GM21786 (cell line): ENCODE results near the gene NOTCH1.
A peak's percentile ranks its signal among the peaks of the same experiment; 100 is the strongest.

Experiments used
- ATAC-seq: cut with Tn5 transposase; IDR thresholded peaks from one replicate; pipeline ENCODE4 v1.9.1; 2021; ENCODE audit not compliant: unreplicated experiment

The NOTCH1 gene

DNA sequence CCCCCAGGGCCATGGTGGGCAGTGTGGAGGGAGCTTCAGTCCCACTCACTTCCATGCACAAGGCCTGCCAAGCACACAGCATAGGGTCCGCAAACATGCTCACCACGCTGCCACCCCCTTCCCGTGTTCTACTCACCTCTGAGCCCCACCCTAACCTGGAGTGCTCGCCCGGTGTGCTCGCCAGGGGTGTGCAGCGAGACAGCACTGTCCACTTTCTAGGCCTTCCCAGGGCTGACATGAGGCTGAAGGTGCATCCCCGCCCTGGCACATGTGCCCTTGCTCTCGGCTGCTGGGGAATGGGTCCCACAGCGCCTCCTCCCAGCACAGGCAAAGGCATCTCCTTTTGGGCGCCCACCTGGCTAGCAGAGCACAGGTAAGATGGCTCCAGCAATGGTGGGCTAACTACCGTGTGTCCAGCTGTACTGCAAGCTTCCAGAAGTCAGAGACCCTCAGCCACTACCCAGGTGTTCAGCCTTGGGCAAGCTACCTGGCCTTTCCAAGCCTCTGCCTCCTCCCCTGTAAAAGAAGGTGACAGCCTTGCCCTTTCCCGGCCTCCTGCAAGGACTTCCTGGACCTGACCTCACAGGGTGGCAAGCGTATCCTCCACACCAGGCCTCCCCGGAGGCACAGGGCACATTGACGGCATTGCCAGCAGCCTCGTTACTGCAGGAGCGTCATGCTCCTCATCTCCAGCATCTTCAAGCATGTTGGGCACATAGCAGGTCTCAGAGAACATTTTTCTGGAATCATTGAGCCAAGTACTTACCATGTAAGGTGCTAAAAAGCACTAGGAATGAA is 58.8 kb downstream of the NOTCH1 start:
- ATAC-seq: no peak

DNA sequence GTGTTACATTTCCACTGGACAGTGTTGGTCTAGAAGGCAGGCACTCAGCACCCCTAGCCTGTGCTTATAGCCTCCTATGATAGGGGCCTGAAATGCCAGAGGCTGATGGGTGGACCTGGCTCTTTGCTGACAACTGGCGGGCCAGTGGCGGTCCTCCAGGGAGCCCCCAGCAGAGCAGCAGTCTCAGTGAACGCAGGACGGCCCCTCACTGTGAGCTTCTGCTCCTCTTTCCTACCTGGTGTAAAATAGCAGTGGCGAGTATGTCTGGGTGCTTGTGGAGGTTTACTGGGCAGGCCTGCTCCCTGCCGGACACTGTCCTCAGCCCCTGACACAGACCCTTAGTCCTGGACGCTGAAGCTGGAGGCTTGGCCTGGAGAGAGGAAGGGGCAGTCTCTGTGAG is 59.7 kb downstream of the NOTCH1 start:
- no peak for ATAC-seq

DNA sequence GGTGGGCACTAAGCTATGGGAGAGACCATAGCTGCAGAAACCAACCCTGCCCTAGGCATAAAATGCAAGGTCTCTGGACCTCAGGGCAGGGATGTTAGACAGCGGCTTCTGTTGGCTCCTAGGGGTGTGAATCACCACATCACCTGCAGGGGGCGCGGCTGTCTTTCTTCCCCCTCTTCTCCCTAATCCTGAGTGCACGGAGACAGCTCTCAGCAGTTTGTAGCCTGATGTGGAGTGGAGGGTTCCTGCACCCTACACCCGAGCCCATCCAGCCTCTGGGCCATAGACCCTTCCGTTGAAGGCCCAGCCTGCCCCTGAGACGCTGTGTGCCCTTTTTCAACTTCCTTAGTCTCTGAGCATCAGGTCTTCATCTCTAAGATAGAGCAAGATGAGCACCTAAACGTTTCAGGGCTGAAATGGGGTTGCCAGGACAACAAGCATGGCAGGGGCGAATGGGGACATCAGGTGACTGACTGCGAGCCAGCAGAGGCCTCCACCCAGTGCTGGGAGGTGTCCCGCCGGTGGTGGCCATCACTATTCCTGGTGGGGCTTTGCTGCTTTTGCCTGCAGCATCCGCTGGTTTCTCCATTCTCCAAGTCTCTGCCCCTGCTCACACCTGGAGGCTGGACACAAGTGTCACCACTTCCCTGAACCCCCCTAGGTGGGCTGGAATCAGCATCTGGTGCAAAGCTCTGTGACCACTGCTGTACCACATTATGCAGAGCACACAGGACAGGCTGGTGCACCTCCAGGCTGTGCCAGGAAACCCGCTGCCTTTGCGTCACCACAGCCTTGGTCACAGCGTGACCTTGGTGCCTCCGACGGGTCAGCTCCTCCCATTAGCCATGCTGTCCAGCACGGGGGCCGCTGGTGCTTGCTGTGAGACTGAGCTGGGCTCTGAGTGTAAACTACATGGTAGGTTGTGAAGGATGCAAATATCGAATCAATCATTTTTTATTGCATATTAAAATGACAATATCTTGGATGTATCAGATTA is 60.5 kb downstream of the NOTCH1 start:
- ATAC-seq: no peak

DNA sequence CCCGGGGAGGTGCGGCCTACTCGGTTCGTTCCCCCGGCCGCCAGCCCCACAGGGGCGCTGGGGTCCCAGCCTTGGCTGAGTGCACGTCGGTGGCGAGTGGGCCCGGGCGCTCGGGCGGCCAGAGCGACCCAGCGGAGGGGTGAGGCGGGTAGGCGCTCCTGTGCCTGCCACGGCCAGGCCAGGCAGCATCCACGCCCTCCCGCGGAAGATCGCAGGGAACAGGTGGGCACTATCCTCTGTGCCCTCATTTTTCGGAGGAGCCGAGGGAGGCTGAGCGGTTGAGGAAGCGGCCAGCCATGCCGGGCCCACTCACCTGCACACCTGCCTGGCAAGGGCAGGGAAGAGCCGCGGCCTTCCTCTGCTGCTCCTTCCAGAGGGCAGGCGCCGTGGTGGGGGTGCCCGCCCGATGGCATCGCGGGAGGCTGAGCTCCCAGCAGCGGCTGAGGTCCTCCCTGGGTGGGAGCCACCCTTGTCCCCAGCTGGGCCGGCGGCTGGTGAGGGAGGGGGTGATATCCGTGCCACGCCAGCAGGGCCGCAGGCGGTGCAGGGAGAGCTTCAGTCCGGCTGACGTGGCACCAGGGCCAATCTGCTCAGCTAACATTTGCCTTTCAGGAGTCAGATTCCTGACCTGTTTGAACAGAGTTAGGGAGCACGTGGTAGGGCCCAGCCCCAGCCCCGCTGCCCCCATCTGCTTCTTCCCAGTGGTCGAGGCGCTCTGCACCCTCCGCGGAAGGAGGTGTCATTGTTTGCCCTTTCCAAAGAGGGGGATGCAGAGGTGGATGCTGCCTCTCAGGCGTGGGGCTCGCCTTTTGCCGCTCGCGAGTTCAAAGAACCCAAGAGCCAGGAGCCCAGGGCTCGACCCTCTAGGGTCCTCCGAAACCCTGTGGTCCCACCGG is 61.4 kb downstream of the NOTCH1 start:
- ATAC-seq: no peak

DNA sequence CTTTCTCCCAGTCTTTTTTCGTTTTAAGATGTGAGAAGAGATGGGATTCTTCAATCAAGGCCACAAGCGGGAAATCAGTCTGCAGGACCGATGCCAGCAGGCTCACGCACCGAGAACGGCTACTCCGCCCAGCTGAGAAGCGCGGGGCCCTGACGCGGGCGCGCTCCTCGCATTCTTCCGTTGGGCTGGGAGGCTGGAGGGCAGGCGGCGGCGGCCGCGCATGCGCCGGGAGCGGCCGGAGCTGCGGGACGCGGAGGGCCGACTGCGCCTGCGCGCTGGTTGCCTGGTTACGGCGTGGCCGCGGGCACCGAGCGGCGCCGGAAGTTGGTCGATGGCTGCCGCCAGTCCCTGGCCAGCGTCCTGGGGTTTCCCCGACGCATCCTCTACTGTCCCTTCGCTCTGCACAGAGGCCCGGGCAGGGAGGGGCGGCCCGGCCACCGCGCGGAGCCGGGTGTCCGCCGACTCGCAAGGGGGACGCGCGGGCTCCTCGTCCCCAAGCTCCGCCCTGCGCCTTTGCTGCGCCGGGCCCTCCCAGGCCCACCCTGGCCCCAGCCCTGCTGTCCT is 62.2 kb downstream of the NOTCH1 start:
- peak; percentile 54 for ATAC-seq

DNA sequence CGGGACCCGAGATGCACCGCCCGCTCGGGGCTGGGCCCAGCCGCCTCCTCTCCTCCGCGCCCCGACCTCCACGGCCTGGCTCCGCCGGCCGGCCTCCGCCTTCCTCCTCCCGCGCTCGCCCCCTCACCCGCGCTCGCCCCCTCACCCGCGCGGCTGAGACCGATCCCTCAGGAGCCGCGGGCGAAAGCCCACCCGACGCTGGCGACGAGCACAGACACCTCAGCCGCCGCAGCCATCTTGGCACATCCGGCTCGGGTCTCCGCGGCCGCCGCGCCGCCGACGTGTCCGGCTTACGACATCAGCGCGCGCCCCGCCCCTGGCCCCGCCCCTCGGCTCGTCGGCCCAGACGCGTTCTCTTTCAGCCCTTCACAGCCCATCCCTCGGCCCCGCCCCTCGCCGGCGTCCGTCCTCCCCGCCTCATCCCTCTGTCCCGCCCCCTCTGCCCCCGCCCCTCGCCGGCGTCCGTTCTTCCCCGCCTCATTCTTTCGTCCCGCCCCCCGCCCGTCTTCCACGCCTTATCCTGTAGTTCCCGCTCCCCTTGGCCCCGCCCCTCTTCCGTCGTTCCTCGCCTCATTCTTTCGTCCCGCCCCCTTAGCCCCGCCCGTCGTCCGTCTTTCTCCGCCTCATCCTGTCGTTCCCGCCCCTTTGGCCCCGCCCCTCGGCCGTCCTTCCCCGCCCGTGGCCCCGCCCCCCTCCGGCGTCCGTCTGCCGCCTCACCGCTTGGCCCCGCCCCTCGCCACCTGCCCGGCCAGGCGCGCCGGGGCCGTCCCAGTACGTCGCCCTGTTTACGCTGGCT is 62.9 kb downstream of the NOTCH1 start, which contains the start of gene SEC16A:
Gene SEC16A, minus strand, starts transcription at position 248 of the 796 bp plus-strand sequence. CDS start 5,425 bp downstream, outside the sequence.
- ATAC-seq: peak; percentile 46

DNA sequence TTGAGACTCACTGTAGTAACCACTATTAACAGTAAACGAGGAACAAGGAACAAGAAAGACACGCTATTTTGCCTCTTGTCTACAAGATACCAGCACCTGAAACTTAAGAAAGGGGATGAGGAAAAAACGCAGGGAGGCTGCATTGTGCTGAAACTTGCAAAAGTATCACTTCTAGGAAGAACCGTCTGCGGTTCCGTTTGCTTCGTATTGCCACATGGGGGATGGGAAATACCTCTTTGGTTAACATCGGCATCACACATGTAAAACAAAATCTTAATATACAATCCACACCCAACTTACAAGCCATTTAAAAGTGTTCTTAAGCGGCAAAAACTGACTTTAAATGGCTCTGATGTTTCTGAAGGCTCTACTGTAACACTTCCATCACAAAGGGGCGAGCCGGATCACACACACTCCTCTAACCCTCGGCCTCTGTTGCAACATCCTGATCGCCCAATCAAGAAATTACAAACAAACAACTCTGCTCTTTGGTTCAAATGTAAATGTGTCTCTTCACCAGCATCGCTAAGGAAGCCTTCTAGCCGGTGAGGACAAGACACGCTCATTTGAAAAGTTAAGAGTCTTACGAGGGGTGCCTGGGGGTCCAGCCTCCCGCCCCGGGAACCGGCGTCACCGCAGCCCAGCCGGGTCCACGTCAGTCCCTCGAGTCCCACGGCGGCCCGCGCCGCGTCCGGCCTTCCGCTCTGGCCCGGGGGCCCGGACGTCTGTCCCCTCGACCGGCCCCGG is 63.6 kb downstream of the NOTCH1 start:
- no peak for ATAC-seq

DNA sequence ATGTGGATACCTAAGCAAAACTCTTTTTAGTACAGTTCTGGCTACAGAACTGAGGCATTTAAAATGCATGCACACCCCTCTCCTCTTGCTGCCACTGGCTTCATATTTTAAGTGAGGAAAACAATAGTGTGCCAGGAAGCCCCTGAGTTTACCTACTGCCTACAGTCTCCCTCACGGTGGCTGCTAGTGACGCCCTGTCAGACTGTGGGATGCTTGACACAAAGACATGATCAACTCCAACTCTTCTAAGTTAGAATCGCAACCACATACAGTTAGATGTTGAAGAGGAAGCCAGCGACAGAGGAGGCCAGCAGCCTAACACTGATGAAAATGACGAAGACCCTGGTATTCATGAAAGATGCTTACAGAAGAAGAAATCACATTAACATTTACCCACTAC is 64.3 kb downstream of the NOTCH1 start:
- ATAC-seq: no peak

DNA sequence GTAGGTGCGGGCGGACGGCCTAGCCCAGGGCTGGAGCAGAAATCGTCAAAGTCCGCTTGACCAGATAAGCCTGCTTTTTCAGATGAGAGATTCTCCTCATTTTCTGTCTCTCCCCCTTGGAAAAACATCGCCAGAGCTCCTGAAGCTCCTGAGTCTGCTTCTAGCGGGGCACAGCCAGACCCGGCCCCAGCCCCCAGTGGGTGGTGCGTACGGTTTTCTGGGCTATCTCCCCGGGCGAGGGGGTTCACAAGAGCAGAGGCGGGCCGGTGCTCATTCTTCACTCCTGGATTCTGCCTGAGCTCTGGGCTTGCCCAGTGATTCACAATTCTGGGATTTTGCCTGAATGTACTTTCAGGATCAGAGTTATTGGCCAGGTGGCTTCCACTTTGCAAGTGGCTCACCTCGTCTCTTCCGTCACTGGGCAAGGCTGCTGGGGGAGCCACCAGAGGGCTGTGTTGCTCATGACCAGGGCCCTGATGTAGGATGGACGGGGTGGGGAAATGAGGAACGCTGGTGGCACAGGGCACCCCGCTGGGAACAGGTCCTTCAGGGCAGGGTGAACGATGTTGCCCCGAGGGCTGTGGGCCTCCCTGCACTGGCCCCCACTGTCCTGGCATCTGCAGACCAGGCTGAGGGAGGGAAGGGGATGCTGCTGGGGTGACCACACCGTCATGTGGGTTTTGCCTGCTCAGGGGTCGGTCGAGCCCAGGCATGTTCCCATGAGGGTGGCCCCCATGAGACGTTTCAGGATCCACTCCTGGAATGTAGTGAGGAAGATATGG is 69.3 kb downstream of the NOTCH1 start:
- ATAC-seq: no peak

DNA sequence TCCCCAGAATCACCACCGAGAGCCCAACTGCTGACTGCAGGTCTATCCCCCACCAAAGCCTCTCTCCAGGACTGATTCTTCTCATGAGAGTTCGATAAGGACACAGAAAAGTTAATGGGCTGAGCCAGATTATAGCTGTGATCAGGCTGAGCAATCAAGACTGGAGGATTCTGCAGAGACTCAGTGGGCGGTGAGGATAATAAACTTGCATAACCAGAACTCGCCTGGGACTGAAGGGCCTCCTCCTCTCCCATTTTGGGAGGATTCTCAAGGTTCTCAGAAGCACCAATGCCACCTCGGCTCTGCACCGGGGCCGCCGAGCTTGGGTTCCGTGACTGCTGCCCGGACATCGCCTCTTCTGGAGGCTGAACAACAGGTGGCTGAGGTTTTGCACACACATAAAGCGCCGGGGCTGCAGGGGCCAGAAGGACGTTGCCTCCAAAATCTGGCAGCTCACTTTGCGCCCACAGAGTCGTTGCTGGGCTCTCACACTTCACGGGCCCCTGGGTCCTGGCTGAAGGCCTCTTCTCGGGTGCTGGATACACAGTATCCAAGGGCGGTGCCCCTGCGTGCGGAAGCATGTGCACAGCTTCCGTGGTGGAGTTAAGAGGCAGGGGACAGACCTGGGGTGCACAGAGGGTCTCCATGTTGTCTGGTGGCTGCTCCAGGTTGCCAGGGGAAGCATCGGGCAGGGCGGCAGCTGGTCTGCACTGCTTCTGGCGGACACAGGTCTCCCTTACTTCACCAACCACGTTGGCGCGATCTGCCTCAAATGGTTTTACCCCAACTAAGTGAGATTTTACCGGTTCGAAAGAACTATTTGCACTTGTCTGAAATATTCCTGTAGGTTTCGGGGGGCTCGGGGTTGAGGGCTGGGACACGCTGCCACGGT is 70.6 kb downstream of the NOTCH1 start:
- no peak for ATAC-seq

DNA sequence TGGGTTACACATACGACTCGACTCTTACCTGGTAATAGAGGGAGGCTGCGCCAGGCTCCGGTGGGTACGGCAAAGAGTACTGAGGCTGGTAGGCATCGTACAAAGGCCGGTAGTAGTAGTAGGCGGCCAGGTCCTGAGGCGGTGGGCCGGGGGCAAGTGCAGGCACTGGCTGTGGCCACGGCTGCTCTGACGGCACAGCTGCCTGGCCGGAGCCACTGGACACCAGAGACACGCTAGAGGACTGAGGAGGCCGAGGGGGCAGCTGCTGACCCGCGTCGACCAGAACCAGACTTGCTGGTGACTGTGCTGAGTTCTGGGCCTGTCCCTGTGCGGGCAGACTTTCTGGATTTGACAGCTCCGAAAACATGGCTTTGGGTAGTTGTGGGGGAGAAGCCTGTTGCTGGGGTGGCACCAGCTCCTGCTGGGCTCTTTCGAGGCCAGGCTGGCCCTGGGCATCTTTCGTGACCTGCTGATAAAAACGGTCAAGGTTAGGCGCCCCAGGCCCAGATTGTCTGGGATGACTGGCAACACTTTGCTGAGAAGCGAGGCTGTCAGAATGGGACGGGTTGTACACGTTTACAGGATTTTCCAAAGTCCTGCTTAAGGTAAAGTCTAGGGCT is 71.7 kb downstream of the NOTCH1 start:
- ATAC-seq: no peak

DNA sequence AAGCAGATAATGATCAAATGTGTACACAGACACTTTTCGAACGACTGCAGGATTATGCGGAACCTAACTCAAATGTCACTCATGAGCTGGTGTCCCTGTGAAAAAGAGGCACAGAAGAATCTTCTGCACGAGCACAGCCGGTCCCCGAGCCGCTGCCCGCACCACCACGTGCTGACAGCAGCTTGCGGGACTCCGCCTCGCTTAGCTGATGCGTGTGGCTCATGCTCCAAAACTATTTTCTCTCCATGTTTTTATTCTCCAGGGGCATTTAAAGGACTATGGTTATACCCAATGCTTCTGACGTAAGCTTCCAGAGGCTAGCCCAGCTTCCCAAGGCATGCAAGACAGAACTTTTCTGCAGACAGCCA is 72.5 kb downstream of the NOTCH1 start:
- no peak for ATAC-seq

DNA sequence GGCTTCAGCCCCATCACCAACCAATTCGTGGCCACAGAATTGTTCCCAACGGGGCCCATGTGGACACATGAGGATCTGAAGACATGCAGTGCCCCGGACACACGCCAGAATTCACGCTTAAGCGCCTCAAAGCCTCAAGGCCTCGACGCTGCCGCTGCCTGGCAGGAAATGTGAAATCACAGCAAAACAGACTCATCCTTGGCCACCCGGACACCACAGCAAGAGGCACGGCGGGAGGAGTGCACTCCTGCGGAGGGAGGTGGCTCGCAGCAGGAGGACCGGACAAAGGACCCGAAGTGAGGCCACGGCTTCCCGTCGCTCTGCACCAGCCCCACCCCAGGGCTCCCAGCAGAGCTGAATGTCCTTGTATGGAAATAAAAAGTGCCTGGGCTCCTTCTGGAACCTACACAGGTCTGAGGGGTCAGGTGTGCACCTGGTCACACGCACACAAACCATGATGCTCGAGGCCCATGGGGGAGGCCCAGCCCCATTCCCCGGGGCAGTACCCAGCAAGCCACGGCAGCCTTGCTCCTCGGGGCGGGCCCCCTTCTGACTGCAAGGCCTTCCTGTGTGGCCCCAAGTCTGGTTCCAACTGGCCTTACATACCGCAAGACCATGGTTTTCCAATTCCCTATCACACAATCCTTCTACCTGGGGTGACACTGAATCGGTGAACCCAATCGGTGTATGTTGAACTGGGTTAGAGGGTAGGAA is 73.1 kb downstream of the NOTCH1 start:
- no peak for ATAC-seq

DNA sequence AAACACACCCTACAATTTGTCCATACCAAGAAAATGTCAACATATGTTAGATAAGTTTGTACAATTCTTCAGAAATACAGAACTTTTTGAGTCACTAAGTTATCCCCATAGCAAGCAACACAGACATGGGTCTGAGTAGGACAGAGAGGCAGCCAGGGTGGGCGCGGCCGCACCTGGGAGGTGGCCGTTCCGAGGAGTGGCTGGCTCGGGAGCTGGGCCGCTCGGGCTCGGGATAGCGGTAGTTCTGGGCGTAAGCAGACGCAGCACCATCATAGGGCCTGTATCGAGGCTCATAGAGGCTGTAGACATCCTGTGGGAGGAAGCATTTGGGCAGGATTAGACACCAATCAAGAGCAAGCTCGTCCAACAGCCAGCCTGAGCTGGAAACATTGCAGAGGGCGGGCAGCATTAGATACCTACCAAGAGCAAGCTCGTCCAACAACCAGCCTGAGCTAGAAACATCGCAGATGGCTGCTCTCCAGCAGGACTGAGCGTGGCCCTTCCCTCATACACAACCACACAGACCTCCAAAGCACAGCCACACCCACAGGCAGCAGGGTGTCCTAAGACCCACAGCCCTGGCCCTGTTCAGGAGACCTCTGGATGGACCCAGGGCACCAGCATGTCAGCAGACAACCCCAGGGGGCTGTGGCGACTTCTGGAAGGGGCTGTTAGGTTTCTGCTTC is 73.9 kb downstream of the NOTCH1 start:
- no peak for ATAC-seq

DNA sequence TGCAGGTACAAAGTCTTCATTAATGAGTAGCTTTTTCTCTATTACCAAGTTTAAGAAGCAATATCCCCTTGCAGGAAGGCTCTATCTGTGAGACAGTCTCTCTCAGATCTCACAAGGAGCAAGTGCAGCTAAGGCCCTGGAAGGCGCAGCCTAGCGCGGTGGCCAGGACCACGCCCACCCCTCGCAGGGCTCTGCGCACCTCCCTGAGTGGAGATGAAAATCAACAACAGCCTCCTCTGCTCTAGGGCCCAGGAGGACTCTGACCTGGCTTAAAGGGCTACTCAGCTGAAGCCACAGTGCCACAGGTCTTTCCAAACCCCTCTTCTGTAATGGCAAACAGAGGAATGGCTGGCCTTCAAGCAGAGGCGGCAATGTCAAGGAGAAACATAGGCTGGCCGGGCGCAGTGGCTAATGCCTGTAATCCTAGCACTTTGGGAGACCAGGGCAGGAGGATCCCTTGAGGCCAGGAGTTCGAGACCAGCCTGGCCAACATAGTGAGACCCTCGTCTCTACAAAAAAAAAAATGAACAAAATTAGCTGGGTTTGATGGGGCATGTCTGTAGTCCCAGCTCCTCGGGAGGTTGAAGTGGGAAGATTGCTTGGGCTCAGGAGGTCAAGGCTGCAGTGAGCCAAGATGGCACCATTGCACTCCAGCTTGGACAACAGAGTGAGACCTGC is 74.9 kb downstream of the NOTCH1 start:
- no peak for ATAC-seq
